GM19372 (cell line): Measurements from ENCODE around the gene MSN.
"Not testable (repeated sequence)": the region's sequence is repeated elsewhere in the genome, so short reads cannot be mapped to it uniquely, and the experiment has no call there.

ENCODE experiments used
- ATAC-seq: cut with Tn5 transposase; IDR thresholded peaks from one replicate; pipeline ENCODE4 v1.9.1; 2021; ENCODE audit warnings: mild to moderate bottlenecking, low read depth, moderate library complexity; ENCODE audit not compliant: unreplicated experiment

The MSN gene

DNA sequence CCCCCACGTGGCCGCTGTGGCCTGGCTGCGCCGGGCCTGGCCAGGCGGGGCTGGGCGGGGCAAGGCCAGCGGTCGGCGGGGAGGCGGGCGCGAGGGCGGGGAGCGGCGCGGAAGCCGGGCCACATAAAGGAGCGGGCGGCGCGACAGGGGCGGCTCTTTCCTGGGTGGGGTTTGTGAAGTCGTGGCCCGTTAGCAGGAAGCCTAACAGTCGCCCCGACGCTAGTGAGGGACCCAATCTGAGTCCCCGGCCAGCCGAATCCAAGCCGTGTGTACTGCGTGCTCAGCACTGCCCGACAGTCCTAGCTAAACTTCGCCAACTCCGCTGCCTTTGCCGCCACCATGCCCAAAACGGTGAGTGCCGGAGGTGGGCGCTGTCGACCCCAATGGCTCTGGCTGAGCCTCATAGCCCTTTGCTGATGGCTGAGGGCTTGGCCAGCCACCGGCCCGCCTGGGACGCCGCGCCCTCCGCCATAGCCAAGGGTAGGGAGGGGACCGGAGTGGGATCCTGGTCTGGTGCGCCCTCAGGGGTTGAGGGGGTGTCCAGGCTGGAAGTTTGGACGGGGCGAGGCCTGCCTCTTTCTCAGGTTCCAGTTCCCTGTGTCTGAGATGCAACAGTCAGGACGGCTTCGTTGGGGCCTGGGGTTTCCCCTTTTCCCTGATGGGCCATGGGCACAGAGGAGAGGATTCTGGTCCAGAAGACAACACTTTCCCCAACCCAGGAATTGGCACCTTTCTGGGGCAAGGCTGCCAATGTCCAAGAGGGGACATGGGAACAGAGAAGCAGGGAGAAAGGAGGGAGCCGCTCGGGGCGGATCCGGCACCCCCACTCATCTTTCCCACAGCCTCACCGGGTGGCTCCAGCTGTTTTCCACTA lies at the start of gene MSN:
Gene MSN (plus strand): TSS at position 152 of the 874 bp plus-strand sequence. CDS start 188 bp downstream, at position 340.
- ATAC-seq, result peak; percentile 77

DNA sequence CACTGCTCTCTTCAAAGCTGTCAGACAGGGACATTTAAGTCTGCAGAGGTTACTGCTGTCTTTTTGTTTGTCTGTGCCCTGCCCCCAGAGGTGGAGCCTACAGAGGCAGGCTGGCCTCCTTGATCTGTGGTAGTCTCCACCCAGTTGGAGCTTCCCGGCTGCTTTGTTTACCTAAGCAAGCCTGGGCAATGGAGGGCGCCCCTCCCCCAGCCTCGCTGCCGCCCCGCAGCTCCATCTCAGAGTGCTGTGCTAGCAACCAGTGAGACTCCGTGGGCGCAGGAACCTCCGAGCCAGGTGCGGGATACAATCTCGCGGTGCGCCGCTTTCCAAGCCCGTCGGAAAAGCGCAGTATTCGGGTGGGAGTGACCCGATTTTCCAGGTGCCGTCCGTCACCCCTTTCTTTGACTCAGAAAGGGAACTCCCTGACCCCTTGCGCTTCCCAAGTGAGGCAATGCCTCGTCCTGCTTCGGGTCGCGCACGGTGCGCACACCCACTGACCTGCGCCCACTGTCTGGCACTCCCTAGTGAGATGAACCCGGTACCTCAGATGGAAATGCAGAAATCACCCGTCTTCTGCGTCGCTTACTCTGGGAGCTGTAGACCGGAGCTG lies 47.3 kb upstream of the MSN start:
- not testable (repeated sequence) for ATAC-seq

DNA sequence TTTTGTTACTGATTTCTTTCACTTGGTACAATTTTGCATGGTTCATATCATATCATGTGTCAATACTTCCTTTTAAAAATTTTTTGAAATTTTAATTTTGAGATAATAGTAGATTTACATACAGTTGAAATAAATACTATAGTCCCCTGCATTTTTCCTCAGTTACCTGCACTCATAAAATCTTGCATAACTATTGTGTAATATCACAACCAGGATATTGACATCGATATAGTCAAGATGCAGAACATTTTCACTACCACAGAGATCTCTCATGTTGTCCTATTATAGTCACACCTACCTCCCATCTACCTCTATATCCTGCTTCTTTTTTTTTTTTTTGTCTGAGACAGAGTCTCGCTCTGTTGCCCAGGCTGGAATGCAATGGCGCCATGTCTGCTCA lies 36.7 kb upstream of the MSN start:
- ATAC-seq, result no peak

DNA sequence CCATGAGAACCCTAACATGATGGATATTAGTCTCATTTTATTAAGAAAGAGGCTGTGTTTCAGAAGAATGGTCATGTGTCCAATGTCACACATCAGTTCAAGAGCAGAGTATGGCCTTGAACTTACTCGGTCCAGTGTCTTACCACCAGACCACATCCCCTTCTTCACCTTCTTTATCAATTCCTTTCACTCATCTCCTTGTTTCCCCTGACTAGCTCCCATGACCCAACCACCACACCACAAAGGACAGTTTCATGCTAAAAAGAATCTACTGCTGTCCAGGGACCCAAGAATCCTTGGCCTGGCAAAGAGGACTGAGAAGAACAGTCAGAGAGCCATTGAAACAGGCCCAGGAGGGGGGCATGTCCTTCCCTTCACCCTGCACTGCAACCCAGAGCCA lies 33.6 kb upstream of the MSN start:
- no peak for ATAC-seq

DNA sequence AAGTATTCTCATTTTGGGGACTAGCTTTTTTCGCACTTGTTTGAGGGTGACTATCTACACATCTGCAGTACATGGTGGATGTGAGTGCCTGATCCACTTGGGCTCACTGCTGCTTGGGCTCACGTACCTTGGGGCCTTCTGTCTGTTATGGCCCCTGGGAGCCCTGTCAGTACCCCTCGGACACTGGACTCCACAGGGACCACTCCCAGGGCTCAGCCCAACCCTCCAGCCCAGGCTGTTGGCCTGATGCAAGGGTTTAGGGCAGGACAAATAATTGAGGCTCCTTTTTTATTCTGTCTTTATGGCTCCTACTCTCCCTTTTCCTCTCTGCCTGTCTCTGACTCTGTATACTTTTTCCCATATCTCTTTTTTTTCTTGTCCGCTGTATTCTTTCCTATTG lies 32.7 kb upstream of the MSN start:
- ATAC-seq, result no peak

DNA sequence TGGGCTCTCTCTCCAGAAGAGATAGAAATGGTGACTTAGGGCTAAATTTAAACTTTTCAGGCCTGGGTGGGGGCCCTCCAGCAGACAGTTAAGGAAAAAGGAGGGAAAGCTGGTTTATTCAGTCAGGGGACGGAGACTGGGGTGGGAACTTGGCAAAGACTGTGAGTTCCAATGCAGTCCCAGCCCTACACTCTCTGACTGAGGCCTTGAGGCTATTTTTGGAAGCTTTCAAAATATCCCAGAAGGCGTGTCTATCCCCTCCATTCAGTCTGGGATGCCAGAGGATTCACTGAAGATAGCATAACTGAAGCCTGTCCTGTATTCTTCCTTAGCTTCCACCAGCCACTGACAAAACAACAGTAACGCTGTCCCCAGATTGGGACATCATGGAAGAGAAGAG lies 32.1 kb upstream of the MSN start:
- ATAC-seq, result no peak

DNA sequence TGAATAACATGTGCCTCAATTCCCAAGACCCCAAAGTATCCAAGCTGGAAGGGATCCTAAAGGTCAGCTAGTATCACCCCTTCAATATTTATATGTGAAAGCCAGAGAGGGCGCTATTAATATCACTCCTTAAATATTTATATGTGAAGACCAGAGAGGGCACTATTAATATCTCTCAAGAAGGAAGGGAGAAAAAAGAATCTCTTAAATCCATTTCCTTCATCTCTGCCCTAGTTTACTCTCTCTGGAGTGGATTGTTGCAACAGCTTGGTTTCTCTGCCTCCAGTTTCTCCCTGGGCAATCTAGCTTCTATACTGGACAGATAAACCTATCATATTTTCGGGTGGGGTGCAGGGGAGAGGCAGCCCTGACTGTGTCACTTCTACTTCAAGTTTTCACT lies 31.6 kb upstream of the MSN start:
- ATAC-seq, result no peak

DNA sequence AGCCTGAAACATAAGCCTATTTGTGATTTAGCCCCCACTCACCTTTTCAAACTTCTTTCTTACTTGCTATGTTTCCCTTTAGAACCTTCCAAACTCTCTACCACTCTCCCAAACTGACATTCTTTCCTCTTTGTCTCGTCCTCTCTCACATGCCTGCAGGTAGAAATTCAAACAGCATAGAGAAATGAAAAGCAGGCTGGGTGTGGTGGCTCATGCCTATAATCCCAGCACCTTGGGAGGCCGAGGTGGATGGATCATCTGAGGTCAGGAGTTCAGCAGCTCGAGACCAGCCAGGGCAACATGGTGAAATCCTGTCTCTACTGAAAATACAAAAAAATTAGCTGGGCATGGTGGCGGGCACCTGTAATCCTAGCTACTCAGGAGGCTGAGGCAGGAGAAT lies 31.2 kb upstream of the MSN start:
- not testable (repeated sequence) for ATAC-seq

DNA sequence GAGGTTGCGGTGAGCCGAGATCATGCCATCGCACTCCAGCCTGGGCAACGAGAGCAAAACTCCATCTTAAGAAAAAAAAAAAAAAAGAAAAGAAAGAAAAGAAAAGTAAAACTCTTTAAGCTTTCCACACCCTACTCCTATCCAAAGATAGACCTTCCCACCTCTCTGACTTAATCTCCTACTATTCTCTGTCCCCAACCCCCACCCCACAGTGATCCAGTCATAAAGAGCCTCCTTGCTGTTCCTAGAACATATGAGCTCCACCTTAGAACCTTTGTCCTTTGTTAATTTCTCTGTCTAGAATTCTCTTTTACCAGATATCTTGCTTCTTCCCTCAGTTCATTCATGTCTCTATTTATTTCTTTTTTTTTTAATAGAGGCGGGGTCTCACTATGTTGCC lies 30.1 kb upstream of the MSN start:
- ATAC-seq, result no peak

DNA sequence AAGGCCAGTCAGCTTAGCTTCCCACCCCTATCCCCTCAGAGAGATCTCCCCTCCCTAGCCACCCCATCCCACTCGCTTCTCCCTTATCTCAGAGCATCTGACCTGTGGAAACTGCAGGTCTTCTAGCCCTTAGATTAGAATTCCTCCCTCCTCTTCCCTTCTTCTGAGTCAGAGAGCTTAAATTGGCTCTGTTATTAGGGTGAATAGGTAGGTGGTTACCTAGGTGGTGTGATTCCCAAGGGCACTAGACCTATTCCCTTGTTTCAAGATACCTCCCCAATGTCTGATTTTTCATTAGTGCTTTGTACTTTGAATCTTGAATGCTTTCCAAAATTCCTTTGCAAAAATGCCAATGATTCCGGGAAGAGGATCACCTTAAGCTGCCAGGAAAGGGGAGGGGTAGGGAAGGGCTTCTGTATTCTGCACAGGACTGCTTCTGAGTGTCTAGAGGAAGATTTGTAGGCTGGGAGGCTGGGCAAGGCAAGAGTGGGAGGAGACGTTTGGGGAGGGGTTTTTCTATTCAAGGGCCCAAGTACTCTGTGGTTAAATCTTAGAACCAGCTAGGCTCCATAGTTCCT lies 24.5 kb upstream of the MSN start:
- no peak for ATAC-seq

DNA sequence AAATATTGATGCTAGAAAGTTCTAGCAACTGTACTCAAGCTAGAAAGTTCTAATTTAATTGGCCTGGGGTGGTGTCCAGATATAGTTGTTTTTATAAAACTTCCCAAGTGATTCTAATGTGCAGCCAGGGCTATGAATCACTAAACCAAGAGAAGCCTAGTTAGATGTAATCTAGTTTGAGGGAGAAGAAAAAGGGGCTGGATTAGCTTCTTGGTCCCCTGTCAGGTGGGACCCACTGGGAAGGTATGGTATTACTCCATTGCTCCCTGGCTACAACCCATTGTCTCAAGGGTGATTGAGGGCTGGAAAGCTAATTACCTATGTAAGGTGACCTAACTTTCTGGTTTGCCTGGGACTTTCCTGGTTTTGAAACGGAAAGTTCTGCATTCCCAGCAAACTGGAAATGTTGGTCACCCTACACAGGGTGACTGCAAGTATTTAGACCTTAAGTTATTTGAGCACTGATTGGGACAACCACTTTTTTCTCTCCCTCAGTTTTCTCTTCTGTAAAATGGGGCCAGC lies 23.9 kb upstream of the MSN start:
- no peak for ATAC-seq

DNA sequence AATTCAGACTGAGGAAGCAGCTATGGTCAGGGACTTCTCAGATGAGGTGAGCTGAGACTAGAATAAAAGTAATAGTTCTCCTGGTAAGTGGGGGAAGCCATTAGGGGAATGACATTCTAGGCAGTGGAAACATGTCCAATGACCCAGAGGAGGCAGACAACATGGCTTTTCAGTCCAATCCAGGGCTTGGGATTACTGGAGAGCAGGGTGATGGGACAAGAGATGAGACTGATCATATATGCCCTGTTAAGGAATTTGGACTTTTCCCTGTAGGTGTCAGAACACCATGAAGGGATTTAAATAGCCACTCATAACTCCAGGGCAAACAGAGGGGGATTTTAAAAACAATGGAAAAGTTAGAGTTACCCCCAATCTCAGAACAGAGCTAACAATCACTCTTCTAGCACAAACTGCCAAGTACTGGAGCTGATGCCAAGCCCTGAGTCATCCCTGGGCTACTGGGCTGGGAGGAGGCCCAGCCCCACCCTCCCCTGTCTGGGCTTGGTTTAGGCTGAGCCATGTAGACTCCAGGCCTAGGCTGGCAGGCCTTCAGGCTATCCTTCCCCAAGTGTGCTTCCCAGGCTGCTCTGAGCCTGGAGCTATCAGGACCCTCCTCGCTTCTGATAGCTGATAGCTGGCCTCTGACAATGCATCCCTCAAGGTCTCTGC lies 22.7 kb upstream of the MSN start:
- ATAC-seq, result no peak

DNA sequence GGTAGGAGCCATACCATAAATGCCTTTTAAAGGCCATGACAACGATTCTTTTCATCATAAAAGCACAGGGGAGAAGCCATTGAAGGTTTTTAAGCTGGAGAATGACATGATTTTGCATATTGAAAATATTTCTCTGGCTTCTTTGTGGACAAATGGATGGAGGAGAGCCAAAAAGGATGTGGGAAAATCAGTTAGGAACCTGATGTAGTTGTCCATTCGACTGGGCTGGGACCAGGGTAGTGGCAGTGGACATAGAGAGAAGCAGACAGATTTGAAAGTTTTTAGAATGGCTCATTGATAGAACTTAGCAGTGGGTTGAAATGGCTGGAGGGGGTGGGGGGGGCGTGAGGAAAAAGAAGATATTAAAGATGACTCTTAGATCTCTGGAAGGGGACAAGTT lies 19.7 kb upstream of the MSN start:
- ATAC-seq, result no peak

DNA sequence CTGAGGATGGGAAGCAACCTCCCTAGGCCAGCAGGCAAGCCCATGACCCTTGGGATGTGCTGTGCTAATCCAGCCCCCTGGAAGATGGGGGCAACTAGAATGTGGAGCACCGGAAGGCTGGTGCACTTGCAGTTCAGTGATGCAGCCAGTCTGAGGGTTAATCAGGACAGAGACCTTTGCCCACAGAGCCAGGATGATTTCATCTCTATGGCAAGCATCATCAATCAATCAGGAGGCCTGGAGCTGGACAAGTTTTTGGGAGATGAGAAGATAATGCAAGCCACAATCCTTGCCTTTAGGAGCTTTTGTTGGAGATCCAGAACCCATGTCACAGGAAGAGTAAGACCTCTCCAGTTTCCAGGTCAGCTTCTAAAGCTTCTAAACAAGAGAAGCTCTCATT lies 15.4 kb upstream of the MSN start:
- ATAC-seq, result no peak

DNA sequence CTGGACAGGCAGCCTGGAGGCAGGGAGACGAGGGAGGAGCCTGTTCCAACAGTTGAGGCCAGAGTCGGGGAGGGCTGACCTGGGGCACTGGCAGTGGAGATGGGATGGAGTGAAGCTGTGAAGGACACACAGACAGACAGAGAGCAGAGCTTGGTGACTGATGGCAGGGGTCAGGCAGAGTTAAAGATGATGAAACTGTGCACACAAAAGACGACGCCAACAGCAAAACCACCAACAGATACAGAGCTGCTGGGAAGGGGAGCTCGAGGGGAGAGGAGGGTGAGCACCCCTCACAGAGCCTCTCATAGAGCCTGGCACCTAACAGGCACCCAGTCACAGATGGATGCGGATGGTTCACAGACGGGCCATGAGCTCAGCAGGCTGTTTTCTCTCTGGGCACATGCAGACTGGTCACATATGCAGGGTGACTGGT lies 10.4 kb upstream of the MSN start:
- not testable (repeated sequence) for ATAC-seq

DNA sequence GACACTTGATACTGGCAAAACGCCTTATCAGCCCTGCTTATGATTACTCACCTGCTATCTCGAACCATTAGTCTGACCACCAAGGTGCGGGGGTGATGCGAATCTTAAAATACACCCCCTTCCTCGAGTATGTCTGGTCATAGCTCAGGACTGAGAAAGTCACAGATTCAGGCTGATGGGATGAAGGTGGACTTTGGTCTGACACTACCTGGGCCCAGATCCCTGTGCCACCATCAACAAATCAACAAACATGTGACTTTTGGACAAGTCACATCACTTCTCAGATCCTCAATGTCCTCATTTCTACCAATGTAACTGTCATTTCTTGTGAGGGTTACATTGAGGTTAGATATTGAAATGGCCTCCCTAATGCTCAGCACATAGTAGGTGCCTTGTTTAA lies 9.8 kb upstream of the MSN start:
- ATAC-seq, result no peak

DNA sequence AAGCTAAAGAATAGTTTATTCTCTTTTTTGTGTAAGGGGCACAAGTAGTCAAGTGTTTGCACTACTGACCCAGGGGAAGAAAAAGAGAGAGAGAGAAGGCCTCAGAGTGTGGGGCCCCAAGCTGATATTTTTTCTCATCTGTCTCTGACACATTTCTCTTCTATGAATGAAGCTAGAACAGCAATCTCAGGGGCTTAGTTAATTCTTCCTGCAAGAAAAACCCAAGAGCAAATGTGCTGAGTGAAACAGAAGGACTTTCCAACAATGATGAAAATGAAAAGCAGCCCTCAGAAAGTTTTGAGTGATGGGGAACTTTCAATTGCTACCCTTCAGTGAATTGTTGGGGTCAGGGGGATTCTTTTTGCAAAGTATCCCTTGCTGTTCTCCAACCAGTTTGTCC lies 9.2 kb upstream of the MSN start:
- no peak for ATAC-seq

DNA sequence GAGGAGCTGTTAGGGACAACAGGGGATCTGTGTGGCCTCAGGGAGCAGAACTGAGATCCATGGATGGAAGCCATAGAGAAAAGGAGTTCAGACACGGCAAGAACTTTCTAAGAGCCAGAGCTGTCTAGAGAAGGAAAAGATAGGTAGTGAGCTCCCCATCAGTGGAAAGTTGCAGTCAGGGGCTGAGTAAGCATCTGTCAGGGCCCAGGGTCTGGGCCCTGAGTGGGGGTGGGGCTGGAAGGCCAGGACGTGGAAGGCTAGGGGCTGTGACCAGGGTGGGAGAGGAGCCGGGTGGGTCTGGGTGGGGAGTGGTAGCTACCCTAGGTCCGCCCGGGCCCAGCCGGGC lies 324 bp upstream of the MSN start:
- no peak for ATAC-seq

DNA sequence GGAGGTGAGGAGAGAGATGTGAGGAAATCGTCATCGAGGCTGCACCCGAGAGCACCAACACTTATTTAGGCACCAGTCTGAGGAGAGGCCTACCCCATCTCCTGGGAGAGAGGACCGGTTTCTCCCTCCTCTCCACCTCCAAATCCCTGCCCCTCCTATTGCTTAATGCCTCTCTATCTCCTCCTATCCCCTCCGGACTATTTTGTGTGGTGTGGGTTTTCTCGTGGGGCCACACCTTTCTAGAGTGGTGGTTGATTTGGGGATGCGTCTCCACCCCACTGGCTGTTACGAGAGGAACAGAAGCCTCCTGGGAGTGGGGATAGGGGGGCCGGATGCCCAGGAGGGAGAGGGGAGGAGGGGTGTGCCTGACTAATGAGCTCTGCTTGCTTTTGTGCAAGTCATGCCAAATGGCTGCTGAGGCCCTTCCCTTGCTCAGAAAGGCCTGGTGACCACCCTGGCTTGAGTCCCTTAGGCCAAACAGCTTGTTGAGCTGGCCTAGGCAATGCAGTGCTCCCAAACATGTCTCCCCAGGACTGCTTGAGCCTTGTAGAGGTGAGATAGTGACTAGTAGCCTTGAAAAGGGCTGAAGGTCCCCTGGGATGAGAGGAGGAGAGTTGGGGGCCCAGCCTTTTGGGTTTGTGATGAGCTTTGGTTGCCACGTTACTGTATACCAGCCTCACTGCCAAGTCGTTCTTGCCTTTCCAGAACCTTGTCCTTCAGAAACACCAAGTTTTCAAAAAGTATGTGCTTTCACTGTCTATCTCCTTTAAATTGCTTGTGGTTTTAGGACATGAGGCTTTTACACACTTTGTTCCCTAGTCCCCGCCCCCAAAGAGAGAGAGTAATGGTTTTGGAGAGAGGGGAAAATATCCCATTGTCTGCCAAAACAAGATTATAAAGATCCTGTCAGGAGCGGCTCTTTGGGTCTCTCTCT lies 1.2 kb downstream of the MSN start:
- no peak for ATAC-seq

DNA sequence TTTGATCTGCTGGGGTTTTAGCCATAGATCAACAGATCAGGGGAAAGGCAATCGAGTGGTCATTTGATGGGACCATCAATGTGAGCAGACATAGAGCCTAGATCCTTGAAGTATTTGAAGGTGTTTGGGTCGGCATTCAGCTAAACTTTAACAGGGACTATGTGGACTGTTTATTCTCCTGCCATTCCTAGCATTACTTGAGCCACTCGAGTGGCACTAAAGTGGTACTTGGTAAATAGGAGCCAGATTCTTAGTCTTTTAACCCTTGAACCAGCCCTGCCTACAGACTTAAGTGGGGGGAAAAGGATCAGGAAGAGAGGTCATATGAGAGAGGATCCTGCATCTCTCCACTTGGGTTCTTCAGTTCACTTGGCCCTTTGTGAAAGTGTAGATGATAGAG lies 3.8 kb downstream of the MSN start:
- ATAC-seq, result no peak
